Measurements from ENCODE around the gene ALDH3B1.
A peak's percentile ranks its signal among the peaks of the same experiment; 100 is the strongest.

The ALDH3B1 gene

GRCh38 chr11:67997475-67997921 is 12.6 kb upstream of the ALDH3B1 start:
- no peak for DNase-seq (ENCODE audit: low spot score)

GRCh38 chr11:67998150-67999045 is 11.7 kb upstream of the ALDH3B1 start:
- DNase-seq (ENCODE audit: low spot score) = no peak

DNA sequence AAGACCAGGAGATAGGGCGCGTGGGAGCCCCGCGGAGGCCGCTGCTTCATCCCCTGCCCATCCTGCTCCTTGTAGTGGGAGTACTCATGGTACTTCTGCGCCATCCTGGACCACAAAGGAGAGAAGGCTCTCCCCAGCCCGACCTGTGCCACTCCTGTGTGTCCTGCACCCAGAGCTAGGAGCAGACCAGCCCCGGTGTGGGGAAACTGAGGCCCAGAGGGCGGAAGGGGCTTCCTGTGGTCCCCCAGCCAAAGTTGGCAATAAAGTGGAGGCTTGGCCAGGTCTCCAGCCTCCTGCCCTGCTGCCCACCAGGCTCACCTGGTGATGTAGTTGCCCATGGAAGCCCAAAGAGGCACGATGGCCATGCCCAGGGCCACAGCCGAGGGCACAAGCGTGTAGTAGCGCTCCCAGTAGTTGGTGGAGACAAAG is 10.9 kb upstream of the ALDH3B1 start:
- no peak for DNase-seq (ENCODE audit: low spot score)

DNA sequence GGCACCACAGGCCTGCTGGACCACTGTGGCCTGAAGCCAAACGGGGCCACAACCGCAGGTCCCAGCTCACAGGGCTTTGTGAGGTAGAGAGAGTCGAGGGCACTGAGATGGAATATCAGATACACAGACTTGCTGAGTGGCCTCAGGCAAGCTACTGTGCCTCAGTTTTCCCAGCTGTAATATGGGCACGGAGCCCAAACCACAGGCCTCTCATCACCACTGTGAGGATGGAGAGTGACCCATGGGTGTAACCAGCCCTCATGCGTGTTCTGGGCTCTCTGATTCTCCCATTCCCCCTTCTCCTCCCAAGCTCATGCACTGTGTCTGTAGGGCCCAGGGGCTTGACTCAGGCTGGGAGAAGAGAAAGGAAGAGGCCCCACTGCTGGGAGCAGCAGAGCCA is 10.4 kb upstream of the ALDH3B1 start:
- no peak for DNase-seq (ENCODE audit: low spot score)

- no peak for DNase-seq (ENCODE audit: low spot score)
Observed at GRCh38 chr11:68002575-68002937, 7.6 kb upstream of the ALDH3B1 start.

GRCh38 chr11:68002938-68003845 is 6.9 kb upstream of the ALDH3B1 start:
- DNase-seq (ENCODE audit: low spot score) = no peak

- DNase-seq (ENCODE audit: low spot score) = peak; percentile 77
Observed at GRCh38 chr11:68003846-68004550, 6.1 kb upstream of the ALDH3B1 start, which contains the start of gene UNC93B1. TSS of gene UNC93B1 (minus strand) at chr11:68004097. CDS start at chr11:68004043, 54 bp downstream.

- no peak for DNase-seq (ENCODE audit: low spot score)
Observed at GRCh38 chr11:68004551-68005335, 5.4 kb upstream of the ALDH3B1 start.

DNA sequence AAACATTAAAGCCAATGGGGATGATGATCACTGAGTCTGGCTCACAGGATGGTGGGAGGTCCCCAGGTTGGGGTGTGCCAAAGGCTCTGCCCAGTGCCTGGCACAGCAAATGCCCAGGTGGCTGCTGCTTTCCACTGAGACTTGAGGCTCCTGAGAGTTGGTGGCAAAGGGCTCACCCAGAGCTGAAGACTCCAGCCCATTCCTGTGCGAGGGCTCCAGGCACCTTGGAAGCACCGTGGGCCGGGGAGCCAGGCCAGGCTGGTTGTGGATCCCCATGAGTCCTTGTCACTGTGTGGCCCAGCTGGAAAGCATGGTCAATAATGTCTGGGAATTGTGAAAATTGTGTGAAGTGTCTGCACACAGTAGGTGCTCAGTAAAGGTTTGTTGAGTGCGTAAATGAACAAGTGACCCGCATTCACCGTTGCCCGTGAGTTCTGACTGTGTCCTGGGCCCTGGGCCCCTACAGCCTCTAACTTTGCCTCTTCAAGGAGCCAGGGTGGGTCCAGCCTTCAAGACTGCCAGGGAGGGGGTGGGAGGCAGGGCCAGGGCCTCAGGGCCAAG is 3.4 kb upstream of the ALDH3B1 start:
- DNase-seq (ENCODE audit: low spot score) = no peak

DNA sequence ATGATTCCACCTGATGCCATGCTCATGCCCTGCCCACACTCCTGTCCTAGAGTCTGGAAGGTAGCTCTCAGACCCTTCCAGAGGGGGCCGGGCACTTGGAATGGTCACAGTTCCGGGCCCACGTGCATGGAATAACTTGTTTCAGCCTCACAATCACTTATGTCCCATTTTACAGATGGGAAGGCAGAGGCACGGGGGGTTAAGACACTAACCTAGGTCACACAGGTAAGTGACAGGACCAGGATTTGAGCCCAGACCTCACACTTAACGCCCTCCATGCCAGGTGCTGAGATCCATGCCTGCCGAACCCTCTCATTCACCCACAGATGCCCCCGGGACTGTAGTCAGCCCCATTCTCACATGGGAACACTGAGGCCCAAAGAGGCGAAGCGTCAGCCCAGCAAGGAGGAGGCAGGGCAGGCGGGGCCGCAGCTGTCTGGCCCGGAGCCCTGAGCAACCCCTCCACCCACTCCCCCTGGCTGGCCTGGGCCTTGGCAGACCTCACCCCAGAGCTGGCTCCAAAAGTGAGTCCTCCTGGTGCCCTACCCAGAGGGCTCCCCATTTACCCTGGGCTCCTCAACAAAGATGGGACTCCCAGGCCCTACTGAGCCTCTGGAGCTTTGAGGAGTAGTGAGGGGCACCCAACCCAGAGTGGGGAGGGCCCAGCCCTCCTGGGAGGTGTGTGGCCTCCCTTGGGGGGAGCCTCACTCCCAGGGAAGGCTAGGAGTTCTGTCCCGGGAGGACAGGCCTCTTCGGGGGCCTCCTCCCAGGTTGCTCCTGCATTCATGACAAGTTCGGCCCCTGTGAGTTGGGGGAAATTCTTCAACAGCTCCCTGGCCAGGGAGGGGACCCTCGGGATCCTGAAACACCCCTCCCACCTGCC is 2.4 kb upstream of the ALDH3B1 start:
- DNase-seq (ENCODE audit: low spot score) = no peak

GRCh38 chr11:68008381-68009337 is 1.5 kb upstream of the ALDH3B1 start:
- no peak for DNase-seq (ENCODE audit: low spot score)

- no peak for DNase-seq (ENCODE audit: low spot score)
Observed at GRCh38 chr11:68009391-68010089, 587 bp upstream of the ALDH3B1 start.

DNA sequence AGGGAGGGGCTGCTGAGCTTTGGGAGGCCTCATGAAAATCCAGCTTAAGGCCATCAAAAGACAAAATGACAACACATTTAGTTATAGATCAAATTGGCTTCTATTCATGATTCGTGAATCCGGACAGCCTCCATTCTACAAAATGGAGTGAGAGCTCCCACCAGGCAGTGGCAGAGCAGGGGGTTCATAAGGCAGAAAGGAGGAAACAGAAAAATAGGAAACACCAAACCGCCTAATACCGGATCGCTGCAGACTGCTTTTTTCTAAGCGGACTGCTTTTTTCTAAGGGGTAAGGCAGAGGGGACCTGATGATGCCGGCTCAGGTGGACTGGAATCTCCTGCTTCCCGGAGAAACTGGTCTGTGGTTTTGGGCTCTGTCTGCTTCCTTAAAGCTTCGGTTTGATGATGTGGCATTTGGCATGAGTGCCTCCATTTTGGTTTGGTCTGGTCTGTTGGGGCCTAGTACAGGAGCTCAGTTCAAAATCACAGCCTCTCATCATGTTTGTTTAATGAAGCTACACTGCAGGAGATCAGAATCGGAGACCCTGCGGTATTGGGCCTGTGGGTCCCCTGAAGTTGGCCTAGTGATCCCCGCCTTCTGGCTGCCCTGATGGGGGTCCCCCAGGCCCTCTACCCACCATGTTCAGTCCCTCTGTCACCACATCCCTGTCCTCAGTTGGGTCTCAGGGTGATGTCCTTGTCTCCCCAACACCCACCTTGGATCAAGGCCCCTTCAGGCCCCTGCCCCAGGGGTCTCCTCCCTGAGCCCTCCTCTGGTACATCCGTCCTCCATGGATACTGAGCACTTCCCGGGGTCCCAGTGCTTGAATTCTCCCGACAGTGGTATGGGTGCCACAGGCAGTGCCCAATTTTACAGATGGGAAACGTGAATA is 1.2 kb downstream of the ALDH3B1 start:
- DNase-seq (ENCODE audit: low spot score) = no peak

- DNase-seq (ENCODE audit: low spot score) = no peak
Observed at GRCh38 chr11:68012044-68012842, 2.1 kb downstream of the ALDH3B1 start.

GRCh38 chr11:68012843-68013610 is 2.9 kb downstream of the ALDH3B1 start:
- DNase-seq (ENCODE audit: low spot score) = no peak

All from kidney capillary endothelial cell (primary cell).